Sigmoid colon (tissue), 4 donors: ENCODE data around the gene CSDE1.

Experiments
- CTCF ChIP-seq, 4 experiments: fragments of 450-650 bp in 3 of 4; fragments of 200-600 bp in 1 of 4; IDR thresholded peaks; one replicate each; pipeline ENCODE4 v1.5.1; 2016 to 2019; ENCODE audit warnings: antibody characterized with exemption in 4 of 4, mild to moderate bottlenecking in 3 of 4, moderate library complexity in 2 of 4
- EP300 ChIP-seq, 4 donors: sonication (generic); formaldehyde crosslinking; IDR thresholded peaks; one replicate each; pipeline ENCODE4 v1.6.1; 2017; ENCODE audit warnings: antibody characterized with exemption in 4 of 4
- POLR2A ChIP-seq, 2 donors: fragments of 450-650 bp; IDR thresholded peaks; one replicate each; pipeline ENCODE4 v1.6.1; 2016; ENCODE audit warnings: antibody characterized with exemption in 2 of 2, mild to moderate bottlenecking in 2 of 2, moderate library complexity in 2 of 2
- POLR2AphosphoS5 ChIP-seq, 4 donors: sonication (generic); formaldehyde crosslinking; IDR thresholded peaks; one replicate each; pipeline ENCODE4 v1.6.1; 2017; ENCODE audit warnings: antibody characterized with exemption in 4 of 4

GRCh38 chr1:114668373-114668772, 89.4 kb downstream of the CSDE1 start:
- TF ChIP-seq POLR2A (IDR thresholded peaks at IDR 0.05) (no peak), CTCF (IDR thresholded peaks at IDR 0.05) (no peak), EP300 (IDR thresholded peaks at IDR 0.05) (no peak), POLR2AphosphoS5 (IDR thresholded peaks at IDR 0.05) (no peak)
